Measurements from ENCODE around the gene PKN2. TPM values are rescaled to one million over a fixed set of nuclear protein-coding genes. Genes with fewer than 3 reads are reported as not detected.

The PKN2 gene
- total and polyA plus RNA-seq, 9 of the 15 experiments (the other 6 are each of a cell fraction or from before 2014, with no cell fraction given): 4.5 to 25.3 (median 19.2) TPM

DNA sequence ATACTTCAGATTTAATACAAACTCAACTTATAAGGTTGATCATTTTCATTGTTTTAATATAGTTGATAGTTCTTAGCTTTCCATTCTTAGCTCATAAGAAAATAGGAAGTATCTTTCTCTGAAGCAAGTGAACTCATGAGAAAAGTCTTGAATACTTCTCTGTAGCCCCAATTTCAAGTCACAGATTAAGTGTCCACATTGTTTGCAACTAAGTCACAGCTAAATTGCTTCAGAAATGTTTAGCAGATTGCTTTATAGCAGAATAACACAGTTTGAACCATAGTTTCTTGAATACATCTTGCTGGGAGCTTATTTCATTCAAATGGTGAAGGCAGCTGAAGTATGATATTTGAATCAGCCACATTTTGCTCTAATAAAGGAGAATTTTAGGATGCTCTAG, 10.6 kb upstream of the PKN2 start:
- Histone ChIP-seq H3K36me3 (ENCODE audit: control insufficient read depth, insufficient read depth, low read length) (no peaks in the 10 kb centered on the region), H2AFZ (ENCODE audit: low read depth, low read length) (no peak overlapping the region), H3K9ac (ENCODE audit: insufficient read depth in 1 of 2, low read depth in 2 of 2, low read length in 2 of 2) (no peak overlapping the region), H3K4me2 (ENCODE audit: insufficient read depth, low read length) (no peak overlapping the region), H3K9me1 (ENCODE audit: control insufficient read depth, insufficient read depth, low read length) (no peaks in the 10 kb centered on the region), H3K79me2 (ENCODE audit: control insufficient read depth, insufficient read depth, low read length) (no peaks in the 10 kb centered on the region), H3K9me3 (replicated peaks; ENCODE audit: control insufficient read depth, insufficient read depth, low read depth, low read length) (no peaks in the 10 kb centered on the region), H3K27me3 (ENCODE audit: control insufficient read depth in 2 of 2, insufficient read depth in 2 of 2, low read length in 2 of 2) (no peaks in the 10 kb centered on the region), H3K4me1 (replicated peaks in 1 of 2; ENCODE audit: control insufficient read depth in 2 of 2, insufficient read depth in 2 of 2, low read length in 2 of 2) (peaks cover 0 to 5% of the 10 kb centered on the region in 2 experiments; a peak in 2 of 5 replicates), H4K20me1 (replicated peaks; ENCODE audit: control insufficient read depth, insufficient read depth, low read length) (no peaks in the 10 kb centered on the region), H3K27ac (ENCODE audit: extremely low read depth, low read depth, low read length) (no peak overlapping the region), H3K4me3 (no peak overlapping the region)
- POLR2A ChIA-PET: interaction anchor here (3.7 kb wide), 1 partner anchor 11 kb away, joined by 18 read pairs; the partner anchor contains the start of gene PKN2
- no peak for DNase-seq (ENCODE audit: extremely low read depth in 1 of 4, low spot score in 3 of 4)
- TF ChIP-seq TCF3 (CRISPR knock-in tag; IDR thresholded peaks at IDR 0.05): no peak
- TF ChIP-seq TCF7L2 (IDR thresholded peaks at IDR 0.05; ENCODE audit: low read depth, low read length): no peak
- no peak for TF ChIP-seq TAF9B (IDR thresholded peaks at IDR 0.05; ENCODE audit: partially characterized antibody)
- no peak for TF ChIP-seq ZNF449 (CRISPR knock-in tag; IDR thresholded peaks at IDR 0.05)
- TF ChIP-seq THRAP3 (IDR thresholded peaks at IDR 0.05; ENCODE audit: borderline replicate concordance): no peak
- no peak for TF ChIP-seq BCOR (IDR thresholded peaks at IDR 0.05)
- no peak for TF ChIP-seq U2AF1 (optimal IDR thresholded peaks at IDR 0.05; ENCODE audit: low read depth, low read length)
- ATAC-seq: no peak
- CTCF ChIA-PET (ENCODE audit: low intra/inter-chr PET ratio): no interaction called here
- BruUV-seq (replicated peaks): no TSS peak
- intact Hi-C loops (cut with micrococcal nuclease): no loop called here
- in situ Hi-C loops (cut with MboI): no loop called here
- FAIRE-seq: no peak

Measured in K562 (cell line).